ENCODE data around the gene PLEKHH2. TPM values are rescaled to one million over a fixed set of nuclear protein-coding genes. Genes with fewer than 3 reads are reported as not detected.

The PLEKHH2 gene
- total and polyA plus RNA-seq, 2 of the 13 experiments (the other 11 are each of a cell fraction or from before 2014, with no cell fraction given): 1.1 to 3.0 TPM

- TF ChIP-seq BCLAF1 (IDR thresholded peaks at IDR 0.05) (no peak), CEBPG (CRISPR knock-in tag; IDR thresholded peaks at IDR 0.05) (no peak), STAG1 (CRISPR knock-in tag; IDR thresholded peaks at IDR 0.05) (peak; percentile 78), RXRB (CRISPR knock-in tag; IDR thresholded peaks at IDR 0.05; ENCODE audit: borderline replicate concordance) (peak; percentile 44; the same call in 1 of the 2 replicates), ZNF513 (CRISPR knock-in tag; conservative IDR thresholded peaks at IDR 0.05) (no peak), SOX6 (IDR thresholded peaks at IDR 0.05) (no peak), SOX6 (CRISPR knock-in tag; IDR thresholded peaks at IDR 0.05) (0 out of 2 replicates have a peak, but pooled peaks have one; percentile 11), TBL1XR1 (IDR thresholded peaks at IDR 0.05; ENCODE audit: borderline replicate concordance, low read length, partially characterized antibody) (no peak), ZEB1 (IDR thresholded peaks at IDR 0.05; ENCODE audit: insufficient replicate concordance, low read depth) (no peak)
These were observed 27.7 kb upstream of the PLEKHH2 start (continued) for GRCh38 chr2:43609290-43609918.
